Activated CD4-positive, alpha-beta T cell treated with anti-CD3 and anti-CD28 coated beads for 1 hour (primary cell): ENCODE data around the gene CYP51A1.
A peak's percentile ranks its signal among the peaks of the same experiment; 100 is the strongest.
"Not testable (repeated sequence)": the region's sequence is repeated elsewhere in the genome, so short reads cannot be mapped to it uniquely, and the experiment has no call there.

Source experiments
- DNase-seq: peaks from one replicate; pipeline ENCODE4 v3.0.0-alpha.2; 2020

The CYP51A1 gene

GRCh38 chr7:92134271-92135051 is at the start of gene CYP51A1:
Gene CYP51A1 (minus strand): TSS chr7:92134477. CDS start chr7:92134364, 113 bp downstream.
- DNase-seq = peak; percentile 88

- DNase-seq = peak; percentile 79
Observed at GRCh38 chr7:92178928-92179924, 44.9 kb upstream of the CYP51A1 start, which contains the start of gene LRRD1. Gene LRRD1 (minus strand): TSS chr7:92179142. CDS start chr7:92165202, 13,940 bp downstream.

GRCh38 chr7:92177362-92177761 is 43.1 kb upstream of the CYP51A1 start:
- no peak for DNase-seq

- DNase-seq = not testable (repeated sequence)
Observed at GRCh38 chr7:92169529-92169928, 35.3 kb upstream of the CYP51A1 start.

- no peak for DNase-seq
Observed at GRCh38 chr7:92161271-92161670, 27.0 kb upstream of the CYP51A1 start.

- DNase-seq = no peak
Observed at GRCh38 chr7:92158660-92159575, 24.6 kb upstream of the CYP51A1 start.

- no peak for DNase-seq
Observed at GRCh38 chr7:92156990-92157389, 22.7 kb upstream of the CYP51A1 start.

- no peak for DNase-seq
Observed at GRCh38 chr7:92155108-92155739, 20.9 kb upstream of the CYP51A1 start.

- DNase-seq = no peak
Observed at GRCh38 chr7:92150450-92151017, 16.3 kb upstream of the CYP51A1 start.

GRCh38 chr7:92149736-92150239 is 15.5 kb upstream of the CYP51A1 start:
- DNase-seq = no peak

GRCh38 chr7:92143192-92143880 is 9.1 kb upstream of the CYP51A1 start:
- not testable (repeated sequence) for DNase-seq

GRCh38 chr7:92142791-92143190 is 8.5 kb upstream of the CYP51A1 start:
- not testable (repeated sequence) for DNase-seq

- no peak for DNase-seq
Observed at GRCh38 chr7:92141161-92141560, 6.9 kb upstream of the CYP51A1 start.

- DNase-seq = no peak
Observed at GRCh38 chr7:92137557-92137956, 3.3 kb upstream of the CYP51A1 start.

GRCh38 chr7:92135052-92135889 is 994 bp upstream of the CYP51A1 start:
- no peak for DNase-seq

GRCh38 chr7:92133737-92134270 is 473 bp downstream of the CYP51A1 start:
- peak; percentile 32 for DNase-seq

- DNase-seq = no peak
Observed at GRCh38 chr7:92133133-92133736, 1.0 kb downstream of the CYP51A1 start.

GRCh38 chr7:92131764-92132330 is 2.4 kb downstream of the CYP51A1 start:
- no peak for DNase-seq

- DNase-seq = no peak
Observed at GRCh38 chr7:92131093-92131492, 3.2 kb downstream of the CYP51A1 start.
